NCI-H345 treated with DMSO at 0.1 percent for 48 hours (cell line): ENCODE data around the gene C2orf72.
"Not testable (repeated sequence)": the region's sequence is repeated elsewhere in the genome, so short reads cannot be mapped to it uniquely, and the experiment has no call there.

Experiments used
- DNase-seq: peaks from one replicate; lab custom pipeline; 2025; ENCODE audit not compliant: unreplicated experiment; lab: John Stamatoyannopoulos, UW

Gene C2orf72

GRCh38 chr2:231067531-231067930, 30.2 kb downstream of the C2orf72 start:
- not testable (repeated sequence) for DNase-seq

DNA sequence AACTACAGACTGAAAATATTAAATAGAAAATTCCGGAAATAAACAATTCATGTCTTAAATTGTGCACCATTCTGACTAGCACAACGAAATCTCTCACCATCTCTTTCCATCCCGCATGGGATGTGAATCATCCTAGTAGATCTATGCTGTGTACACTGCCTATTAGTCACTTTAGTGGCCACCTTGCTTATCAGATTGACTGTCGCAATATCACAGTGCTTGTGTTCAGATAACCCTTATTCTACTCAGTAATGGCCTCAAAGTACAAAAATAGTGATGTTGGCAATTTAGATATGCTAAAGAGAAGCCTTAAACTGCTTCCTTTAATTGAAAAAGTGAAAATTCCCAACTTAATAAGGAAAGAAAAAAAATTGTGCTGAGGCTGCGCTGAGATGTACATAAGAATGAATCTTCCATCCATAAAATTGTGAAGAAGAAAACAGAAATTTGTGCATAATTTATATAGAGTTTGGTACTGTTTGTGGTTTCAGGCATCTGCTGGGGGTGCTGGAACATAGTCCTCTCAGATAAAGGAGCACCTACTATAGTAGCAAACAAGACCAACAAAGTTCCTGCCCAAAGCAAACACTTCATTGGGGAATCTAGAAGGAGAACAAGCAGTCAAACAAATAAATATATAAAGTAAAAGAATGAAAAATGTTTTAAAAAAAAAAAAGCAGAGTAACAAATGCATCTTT, 31.4 kb downstream of the C2orf72 start:
- no peak for DNase-seq

- no peak for DNase-seq
Measured at GRCh38 chr2:231069379-231070054, 32.2 kb downstream of the C2orf72 start.

- no peak for DNase-seq
Measured at GRCh38 chr2:231084565-231084964, 47.2 kb downstream of the C2orf72 start.

GRCh38 chr2:231088754-231089153, 51.4 kb downstream of the C2orf72 start:
- no peak for DNase-seq

DNA sequence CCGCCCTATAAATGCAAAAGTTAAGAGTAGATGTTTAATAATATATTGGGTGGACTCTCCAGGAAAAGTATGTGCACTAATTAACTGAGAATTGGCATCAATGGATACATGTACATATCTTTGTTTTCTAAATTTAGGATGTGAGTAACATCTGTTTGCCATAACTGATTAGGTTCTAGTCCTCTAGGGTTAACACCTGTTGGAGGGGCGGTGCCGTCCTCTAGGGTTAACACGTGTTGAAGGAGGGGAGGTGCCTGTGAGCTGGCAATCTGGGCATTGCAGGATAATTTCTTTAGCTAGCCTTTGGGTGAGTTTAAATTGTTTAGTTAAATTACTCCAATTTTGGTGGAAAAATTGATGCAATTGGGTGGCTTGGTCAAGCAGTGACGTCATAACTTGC, 56.6 kb downstream of the C2orf72 start:
- DNase-seq, result no peak

DNA sequence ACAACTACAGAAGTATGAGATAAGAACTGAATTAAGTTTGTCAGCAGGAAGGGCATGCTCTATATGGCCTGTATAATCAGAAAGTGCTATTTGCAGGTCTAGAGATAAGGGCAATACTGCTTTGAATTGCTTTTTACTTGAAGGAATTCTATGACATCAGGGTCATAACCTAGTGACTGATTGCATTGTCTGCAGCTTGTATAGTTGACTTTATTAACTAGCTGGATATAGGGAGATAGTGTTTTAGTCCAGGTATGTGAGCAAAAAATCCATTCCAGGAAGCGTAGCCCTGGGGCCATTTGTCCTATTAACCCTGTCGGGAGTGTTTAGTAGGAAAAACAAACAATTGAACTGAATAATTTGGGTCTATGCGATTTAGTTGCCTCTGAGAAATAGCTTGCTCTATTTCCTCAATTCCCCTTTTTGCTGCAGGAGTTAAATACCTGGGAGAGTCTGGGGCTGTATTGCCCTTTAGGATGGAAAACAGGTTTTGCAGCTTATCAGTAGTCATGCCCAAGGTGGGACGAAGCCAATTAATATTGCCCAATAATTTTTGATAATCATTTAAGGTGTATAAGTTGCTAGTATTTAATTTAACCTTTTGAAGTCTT, 57.5 kb downstream of the C2orf72 start:
- no peak for DNase-seq
